HepG2 (cell line): ENCODE measurements around the gene JPH2.
A peak's percentile ranks its signal among the peaks of the same experiment; 100 is the strongest.

Source experiments
- CTCF ChIP-seq: sonication (generic); formaldehyde crosslinking; IDR thresholded peaks from 2 replicates; pipeline ENCODE4 v1.5.0; 2020; ENCODE audit warnings: mild to moderate bottlenecking, missing genetic modification reagents, moderate library complexity
- EP300 ChIP-seq, 3 experiments: sonication (generic) in 1 of 3; formaldehyde crosslinking in 1 of 3; IDR thresholded peaks; 2 replicates each; pipeline versions ENCODE4 v1.5.1 to v1.6.1; 2011 to 2020; ENCODE audit warnings: low read depth in 2 of 3, low read length in 2 of 3, borderline replicate concordance in 1 of 3, improper control_type of control experiment in 1 of 3, mild to moderate bottlenecking in 1 of 3, missing genetic modification reagents in 1 of 3, moderate library complexity in 1 of 3
- REST ChIP-seq, 2 experiments: IDR thresholded peaks; 2 replicates each; pipeline ENCODE4 v1.6.1; 2011 to 2012; ENCODE audit warnings: low read length in 2 of 2, borderline replicate concordance in 1 of 2, low read depth in 1 of 2, mild to moderate bottlenecking in 1 of 2, moderate library complexity in 1 of 2
- SMAD1 ChIP-seq: sonication (generic); formaldehyde crosslinking; IDR thresholded peaks from 2 replicates; pipeline ENCODE4 v1.4.0; 2020; ENCODE audit warnings: missing genetic modification reagents, low read depth, mild to moderate bottlenecking, borderline replicate concordance
- USF2 ChIP-seq, 2 experiments: sonication (generic) in 1 of 2; formaldehyde crosslinking in 1 of 2; IDR thresholded peaks; 2 replicates each; pipeline versions ENCODE4 v1.5.1 to v1.6.1; 2011 to 2020; ENCODE audit warnings: borderline replicate concordance in 1 of 2, low read depth in 1 of 2, low read length in 1 of 2, mild to moderate bottlenecking in 1 of 2, missing genetic modification reagents in 1 of 2, moderate library complexity in 1 of 2
- ZNF275 ChIP-seq: sonication (generic); formaldehyde crosslinking; IDR thresholded peaks from 2 replicates; pipeline ENCODE4 v1.8.0; 2022; ENCODE audit warnings: missing genetic modification reagents, mild to moderate bottlenecking, inconsistent platforms, borderline replicate concordance

GRCh38 chr20:44217342-44218092 lies 30.5 kb upstream of the JPH2 start:
- 0 out of 2 replicates have a peak, but pooled peaks have one; percentile 64 for TF ChIP-seq SMAD1
- peak; percentile 99 for TF ChIP-seq CTCF (CRISPR knock-in tag)
- TF ChIP-seq ZNF275 (CRISPR knock-in tag): no peak
- no peak for TF ChIP-seq EP300 (IDR thresholded peaks at IDR 0.05; ENCODE audit: low read depth in 2 of 2, low read length in 2 of 2)
- no peak for TF ChIP-seq EP300 (CRISPR knock-in tag; IDR thresholded peaks at IDR 0.05; ENCODE audit: borderline replicate concordance)
- TF ChIP-seq REST (IDR thresholded peaks at IDR 0.05; ENCODE audit: borderline replicate concordance in 1 of 2, low read depth in 1 of 2, low read length in 2 of 2): no peak
- TF ChIP-seq USF2 (IDR thresholded peaks at IDR 0.05; ENCODE audit: low read depth, low read length): no peak
- no peak for TF ChIP-seq USF2 (CRISPR knock-in tag; IDR thresholded peaks at IDR 0.05; ENCODE audit: borderline replicate concordance)
